OCI-LY1 (cell line): Measurements from ENCODE around the gene IGF2BP2.

Experiments
- H2AFZ ChIP-seq: fragments of 200-600 bp; sonication (generic), shearing (Covaris generic); 2 replicates; pipeline ENCODE4 v1.6.0; 2014; ENCODE audit warnings: antibody characterized with exemption, mild to moderate bottlenecking, low read length
- H3F3A ChIP-seq: fragments of 200-600 bp; sonication (generic), shearing (Covaris generic); 2 replicates; pipeline ENCODE4 v1.6.0; 2014; ENCODE audit warnings: mild to moderate bottlenecking, antibody characterized with exemption, low read length, moderate library complexity; ENCODE audit not compliant: insufficient read depth
- H3K27ac ChIP-seq: fragments of 200-600 bp; sonication (generic); 2 replicates; pipeline ENCODE4 v1.5.1; 2014; ENCODE audit warnings: low read length, mixed run types, mild to moderate bottlenecking, low read depth; ENCODE audit not compliant: poor library complexity, severe bottlenecking
- H3K27me3 ChIP-seq: fragments of 200-600 bp; sonication (generic); 2 replicates; pipeline ENCODE4 v1.6.0; 2014; ENCODE audit warnings: antibody characterized with exemption, mild to moderate bottlenecking, low read length, moderate library complexity; ENCODE audit not compliant: insufficient read depth
- H3K36me3 ChIP-seq: fragments of 200-600 bp; sonication (generic); 2 replicates; pipeline ENCODE4 v1.6.1; 2014; ENCODE audit warnings: mild to moderate bottlenecking, antibody characterized with exemption, low read length, moderate library complexity, mixed read lengths; ENCODE audit not compliant: insufficient read depth
- H3K4me1 ChIP-seq: fragments of 200-600 bp; sonication (generic); 2 replicates; pipeline ENCODE4 v1.5.1; 2014; ENCODE audit warnings: mild to moderate bottlenecking, low read length, moderate library complexity; ENCODE audit not compliant: insufficient read depth, severe bottlenecking
- H3K4me2 ChIP-seq: fragments of 200-600 bp; sonication (generic), shearing (Covaris generic); 2 replicates; pipeline ENCODE4 v1.6.1; 2014; ENCODE audit warnings: low read length
- H3K4me3 ChIP-seq: fragments of 200-600 bp; sonication (generic); 2 replicates; pipeline ENCODE4 v1.5.1; 2014; ENCODE audit warnings: low read length, low read depth, mild to moderate bottlenecking, mixed read lengths; ENCODE audit not compliant: poor library complexity, severe bottlenecking
- H3K79me2 ChIP-seq: fragments of 200-600 bp; shearing (Covaris generic); 2 replicates; pipeline ENCODE4 v1.6.1; 2016; ENCODE audit warnings: mixed run types, low read length, mixed read lengths; ENCODE audit not compliant: insufficient read depth
- H3K9ac ChIP-seq: fragments of 200-600 bp; sonication (generic), shearing (Covaris generic); 2 replicates; pipeline ENCODE4 v1.6.1; 2014; ENCODE audit warnings: mild to moderate bottlenecking, low read length, mixed read lengths
- H3K9me2 ChIP-seq: fragments of 200-600 bp; sonication (generic), shearing (Covaris generic); 2 replicates; pipeline ENCODE4 v1.6.1; 2014; ENCODE audit warnings: low read depth, mild to moderate bottlenecking, low read length, mixed read lengths
- H3K9me3 ChIP-seq: fragments of 200-600 bp; shearing (Covaris generic); 2 replicates; pipeline ENCODE4 v1.6.1; 2014; ENCODE audit warnings: low read length, mixed read lengths
- H4K20me1 ChIP-seq: fragments of 200-600 bp; sonication (generic), shearing (Covaris generic); 2 replicates; pipeline ENCODE4 v1.6.0; 2016; ENCODE audit warnings: mild to moderate bottlenecking, low read length; ENCODE audit not compliant: insufficient read depth
- CTCF ChIP-seq: fragments of 200-600 bp; sonication (generic), shearing (Covaris generic); IDR thresholded peaks from 2 replicates; pipeline ENCODE4 v1.5.1; 2017; ENCODE audit warnings: mild to moderate bottlenecking, antibody characterized with exemption, low read length, moderate library complexity, mixed read lengths
- EZH2 ChIP-seq: fragments of 200-600 bp; sonication (generic), shearing (Covaris generic); IDR thresholded peaks from 2 replicates; pipeline ENCODE4 v1.8.0; 2017; ENCODE audit warnings: borderline replicate concordance, mixed run types, mild to moderate bottlenecking, antibody characterized with exemption, low read length, moderate library complexity, mixed read lengths

Gene IGF2BP2

DNA sequence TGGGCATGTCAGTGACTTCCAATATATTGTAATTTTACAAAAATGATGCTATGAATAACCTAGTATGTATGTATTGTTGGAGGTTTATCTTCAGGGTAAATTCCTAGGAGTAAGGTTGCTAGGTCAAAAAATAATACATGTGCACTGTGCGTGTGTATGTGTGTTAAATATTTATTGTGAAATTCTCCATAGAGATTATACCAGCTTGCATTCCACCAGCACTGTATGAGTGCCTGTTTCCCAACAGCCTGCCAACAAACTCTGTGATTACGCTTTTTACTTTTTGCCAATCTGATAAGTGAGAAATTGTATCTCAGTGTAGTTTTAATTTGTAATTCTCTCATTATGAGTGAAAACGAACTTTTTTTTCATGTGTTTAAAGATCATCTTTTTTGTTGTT is 12.6 kb upstream of the IGF2BP2 start:
- H3K4me2 ChIP-seq = no peak overlapping the region
- no peaks in the 10 kb centered on the region for H3K4me1 ChIP-seq
- no peak for TF ChIP-seq EZH2
- no peak for TF ChIP-seq CTCF
- H3K36me3 ChIP-seq = no peaks in the 10 kb centered on the region
- H3K27ac ChIP-seq = no peak overlapping the region
- H3K9me3 ChIP-seq = no peaks in the 10 kb centered on the region
- H2AFZ ChIP-seq = no peak overlapping the region
- no peak overlapping the region for H3K9ac ChIP-seq
- no peaks in the 10 kb centered on the region; the same call in 1 of the 2 replicates for H3K27me3 ChIP-seq
- no peaks in the 10 kb centered on the region for H3F3A ChIP-seq
- no peaks in the 10 kb centered on the region for H3K79me2 ChIP-seq
- no peaks in the 10 kb centered on the region for H4K20me1 ChIP-seq
- H3K9me2 ChIP-seq = no peaks in the 10 kb centered on the region
- H3K4me3 ChIP-seq = no peak overlapping the region

- Histone ChIP-seq H2AFZ (no peak overlapping the region), H3K9ac (no peak overlapping the region), H3K4me1 (no peaks in the 10 kb centered on the region), H3K9me2 (no peaks in the 10 kb centered on the region), H3K4me2 (no peak overlapping the region), H3K79me2 (no peaks in the 10 kb centered on the region), H3K36me3 (no peaks in the 10 kb centered on the region), H3K27ac (no peak overlapping the region), H3K27me3 (no peaks in the 10 kb centered on the region; the same call in 1 of the 2 replicates), H3K9me3 (0 out of 2 replicates have a peak, but pooled peaks cover 2% of the 10 kb centered on the region), H3K4me3 (no peak overlapping the region), H3F3A (no peaks in the 10 kb centered on the region), H4K20me1 (no peaks in the 10 kb centered on the region)
- TF ChIP-seq EZH2 (no peak), CTCF (no peak)
Observed at GRCh38 chr3:185831990-185832389, 7.1 kb upstream of the IGF2BP2 start.

DNA sequence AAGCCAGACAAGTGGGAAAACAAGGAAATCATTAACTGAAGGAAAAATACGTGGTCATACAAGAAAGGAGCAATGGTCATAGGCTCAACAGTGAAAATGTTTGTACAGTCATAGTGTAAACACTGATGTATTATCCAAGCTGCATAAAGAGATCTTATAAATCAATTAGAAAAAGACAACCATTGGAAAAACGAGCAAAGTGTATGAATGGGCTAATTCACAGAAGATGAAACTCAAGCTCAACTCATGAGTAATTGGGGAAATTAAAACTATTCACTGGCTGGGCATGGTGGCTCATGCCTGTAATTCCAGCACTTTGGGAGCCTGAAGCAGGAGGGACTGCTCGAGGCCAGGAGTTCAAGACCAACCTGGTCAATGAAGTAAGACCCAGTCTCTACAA is 6.4 kb upstream of the IGF2BP2 start:
- Histone ChIP-seq H3K27me3 (peaks cover 4% of the 10 kb centered on the region; the same call in 1 of the 2 replicates), H3K9me2 (no peaks in the 10 kb centered on the region), H3K9ac (no peak overlapping the region), H3K4me3 (no peak overlapping the region), H3F3A (no peaks in the 10 kb centered on the region), H3K36me3 (no peaks in the 10 kb centered on the region), H2AFZ (no peak overlapping the region), H3K9me3 (0 out of 2 replicates have a peak, but pooled peaks cover 2% of the 10 kb centered on the region), H3K79me2 (no peaks in the 10 kb centered on the region), H3K4me2 (no peak overlapping the region), H4K20me1 (no peaks in the 10 kb centered on the region), H3K27ac (no peak overlapping the region), H3K4me1 (no peaks in the 10 kb centered on the region)
- TF ChIP-seq EZH2 (no peak), CTCF (no peak)
